ENCODE results near the gene PBXIP1.

GRCh38 chr1:154962156-154962749 is 6.4 kb upstream of the PBXIP1 start:
- TF ChIP-seq CTCF (optimal IDR thresholded peaks at IDR 0.05 in 1 of 3, IDR thresholded peaks at IDR 0.05 in 1 of 3, conservative IDR thresholded peaks at IDR 0.05 in 1 of 3; ENCODE audit: extremely low read depth in 1 of 3, insufficient read depth in 2 of 3, low read length in 3 of 3) (no peak), EZH2 (IDR thresholded peaks at IDR 0.05; ENCODE audit: low read length) (no peak)
